ENCODE data around the gene ZNF580. TPM values are rescaled to one million over a fixed set of nuclear protein-coding genes. Genes with fewer than 3 reads are reported as not detected.
A peak's percentile ranks its signal among the peaks of the same experiment; 100 is the strongest.

Gene ZNF580, protein sequence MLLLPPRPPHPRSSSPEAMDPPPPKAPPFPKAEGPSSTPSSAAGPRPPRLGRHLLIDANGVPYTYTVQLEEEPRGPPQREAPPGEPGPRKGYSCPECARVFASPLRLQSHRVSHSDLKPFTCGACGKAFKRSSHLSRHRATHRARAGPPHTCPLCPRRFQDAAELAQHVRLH
- total RNA-seq, result 10 to 100 TPM; 35.7 to 39.5 TPM

DNA sequence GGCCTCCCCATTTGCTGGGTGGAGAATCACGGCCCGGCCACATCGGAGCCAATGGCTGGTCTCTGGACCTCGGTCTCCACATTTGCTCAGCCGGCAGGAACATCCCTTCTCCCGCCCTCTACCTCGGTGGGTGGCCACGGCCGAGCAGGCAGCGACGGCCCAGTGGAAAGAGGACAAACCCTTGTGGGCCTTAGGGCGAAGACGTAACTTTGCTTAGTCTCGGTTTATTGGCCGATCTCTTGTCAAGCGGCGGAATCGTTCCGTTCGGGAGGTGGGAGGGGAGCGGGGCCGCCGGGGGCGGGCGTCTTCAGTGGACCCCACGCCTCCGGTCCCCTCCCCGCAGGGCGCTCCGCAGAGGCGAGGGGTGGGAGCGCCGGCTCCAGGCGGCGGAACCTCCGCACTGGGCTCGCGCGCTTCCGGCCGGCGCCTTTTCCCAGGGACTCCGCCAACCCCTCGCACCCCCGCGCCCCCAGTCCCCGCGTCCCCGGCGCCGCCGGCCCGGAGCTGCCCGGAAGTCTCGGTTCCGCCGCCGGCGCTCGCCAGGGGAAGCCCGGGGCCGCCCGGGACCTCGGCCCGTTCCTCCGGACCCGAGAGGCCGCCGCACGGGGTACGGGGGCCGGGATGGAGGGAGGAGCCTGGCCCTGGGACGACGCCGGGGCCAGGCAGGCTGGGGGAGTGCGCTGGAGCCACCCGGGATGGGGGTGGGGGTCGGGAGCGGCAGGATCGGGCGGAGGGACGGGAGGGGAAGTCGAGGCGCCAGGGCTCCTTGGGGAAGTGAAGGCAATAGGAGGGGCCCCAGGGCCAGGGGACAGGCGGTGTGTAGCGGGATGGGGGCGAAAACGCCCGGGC, at the start of gene ZNF580:
Gene ZNF580, plus strand, starts transcription at position 426 of the 849 bp plus-strand sequence. CDS start 1,507 bp downstream, outside the sequence.
- ATAC-seq, result peak; percentile 76
- peak within 1 kb of the TSS; percentile 82 for H3K4me3 Mint-ChIP-seq
- H3K4me1 Mint-ChIP-seq (ENCODE audit: low read depth in 2 of 2), result peaks cover 53 to 62% of the 10 kb centered on the region in 2 donors
- H3K36me3 Mint-ChIP-seq, result peaks cover 7% of the 10 kb centered on the region
- no peaks in the 10 kb centered on the region for H3K9me3 Mint-ChIP-seq
- no peak for DNase-seq (ENCODE audit: low spot score)
- H3K27me3 Mint-ChIP-seq, result no peaks in the 10 kb centered on the region
- peak within 1 kb of the TSS; percentile 66 to 87 for H3K27ac Mint-ChIP-seq

DNA sequence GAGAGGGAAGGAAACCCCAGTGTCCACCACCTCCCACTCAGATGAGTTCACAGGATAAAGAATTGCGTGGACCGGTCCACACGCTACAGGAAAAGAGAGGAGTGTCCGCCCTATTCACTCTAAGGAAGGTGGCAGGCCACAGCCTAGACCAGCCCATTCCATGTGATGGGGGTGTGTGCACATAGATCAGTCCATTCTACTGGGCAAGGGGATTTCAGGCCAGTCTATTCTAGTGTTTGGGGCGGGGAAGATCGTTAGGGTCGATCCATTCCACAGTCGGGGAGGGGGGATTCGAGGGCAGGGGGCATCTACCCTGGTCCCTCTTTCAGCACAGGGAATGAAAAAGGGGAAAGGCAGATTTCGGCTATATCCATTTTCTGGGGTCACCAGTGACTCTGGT, 49.2 kb upstream of the ZNF580 start:
- Mint-ChIP-seq H3K27me3 (peaks cover 0 to 6% of the 10 kb centered on the region in 2 donors), H3K4me1 (ENCODE audit: low read depth in 2 of 2) (peaks cover 0 to 3% of the 10 kb centered on the region in 2 donors), H3K4me3 (no peak overlapping the region), H3K27ac (no peak overlapping the region), H3K36me3 (peaks cover 13% of the 10 kb centered on the region), H3K9me3 (peaks cover 3% of the 10 kb centered on the region)
- DNase-seq (ENCODE audit: low spot score), result no peak
- ATAC-seq, result no peak

DNA sequence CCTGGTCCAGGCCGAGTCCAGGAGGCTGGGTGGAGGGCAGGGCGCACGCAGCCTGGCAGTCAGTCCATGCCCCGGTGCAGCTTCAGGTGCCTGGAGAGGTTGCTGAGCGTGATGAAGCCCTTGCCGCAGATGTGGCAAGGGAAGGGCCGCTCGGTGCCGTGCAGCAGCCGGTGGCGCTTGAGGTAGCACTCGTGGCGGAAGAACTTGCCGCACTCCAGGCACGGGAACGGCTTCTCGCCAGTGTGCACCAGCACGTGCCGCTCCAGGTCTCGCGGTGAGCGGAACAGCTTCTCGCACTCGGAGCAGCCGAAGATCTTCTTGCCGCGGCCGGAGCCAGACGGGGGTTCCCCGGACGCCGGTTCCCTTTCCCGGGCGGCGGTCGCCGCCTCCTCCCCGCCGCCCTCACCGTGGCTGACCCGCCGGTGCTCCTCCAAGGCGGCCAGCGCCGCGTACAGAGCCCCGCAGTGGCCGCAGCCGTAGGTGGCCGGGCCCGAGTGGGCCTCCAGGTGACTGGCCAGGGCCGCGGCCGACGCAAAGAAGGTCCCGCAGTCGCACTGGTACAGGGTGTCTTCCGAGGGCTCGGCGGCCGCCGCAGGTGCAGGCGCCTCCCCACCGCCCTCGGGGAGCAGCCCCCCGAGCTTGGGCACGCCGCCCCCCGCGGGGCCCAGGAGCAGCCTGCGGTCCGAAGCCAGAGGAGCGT, 48.3 kb upstream of the ZNF580 start:
- H3K9me3 Mint-ChIP-seq, result peaks cover 3% of the 10 kb centered on the region
- DNase-seq (ENCODE audit: low spot score) (no peak), ATAC-seq (no peak)
- peaks cover 0 to 4% of the 10 kb centered on the region in 2 donors for H3K4me1 Mint-ChIP-seq (ENCODE audit: low read depth in 2 of 2)
- H3K27ac Mint-ChIP-seq, result no peak overlapping the region
- peaks cover 0 to 6% of the 10 kb centered on the region in 2 donors for H3K27me3 Mint-ChIP-seq
- H3K4me3 Mint-ChIP-seq, result no peak overlapping the region
- peaks cover 13% of the 10 kb centered on the region for H3K36me3 Mint-ChIP-seq

DNA sequence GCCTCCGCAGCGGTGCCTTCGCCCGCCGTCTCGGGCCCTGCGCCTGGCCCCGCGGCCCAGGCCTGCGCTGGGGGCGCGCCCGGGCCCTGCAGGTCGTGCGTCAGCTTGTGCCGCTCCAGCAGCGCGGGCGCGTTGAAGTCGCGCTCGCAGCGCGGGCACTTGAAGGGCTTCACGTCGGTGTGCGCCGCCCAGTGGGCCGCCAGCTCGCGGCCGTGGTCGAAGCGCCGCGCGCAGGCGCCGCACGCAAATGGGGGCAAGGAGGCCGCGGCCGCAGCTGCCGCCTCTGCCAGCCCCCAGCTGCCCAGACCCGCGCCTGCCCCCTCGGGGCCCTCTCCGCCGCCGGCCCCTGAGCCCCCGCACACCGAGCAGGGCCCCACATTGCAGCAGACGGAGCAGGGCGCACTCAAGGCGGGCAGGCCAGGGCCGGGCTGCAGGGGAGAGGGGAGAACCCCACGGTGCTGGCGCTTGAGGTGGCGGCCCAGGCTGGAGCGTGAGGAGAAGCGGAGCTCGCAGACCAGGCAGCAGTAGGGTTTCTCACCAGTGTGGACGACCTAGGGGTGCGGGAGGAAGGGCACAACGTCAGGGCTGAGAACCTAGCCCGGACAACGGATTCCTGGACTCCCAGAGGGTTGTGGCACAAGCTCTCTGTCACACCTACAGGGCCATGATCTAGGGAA, 47.6 kb upstream of the ZNF580 start:
- Mint-ChIP-seq H3K9me3 (peaks cover 3% of the 10 kb centered on the region), H3K27ac (no peak overlapping the region), H3K27me3 (peaks cover 0 to 6% of the 10 kb centered on the region in 2 donors), H3K4me3 (no peak overlapping the region), H3K4me1 (ENCODE audit: low read depth in 2 of 2) (peaks cover under 1 to 7% of the 10 kb centered on the region in 2 donors), H3K36me3 (peaks cover 13% of the 10 kb centered on the region)
- ATAC-seq, result no peak
- no peak for DNase-seq (ENCODE audit: low spot score)

DNA sequence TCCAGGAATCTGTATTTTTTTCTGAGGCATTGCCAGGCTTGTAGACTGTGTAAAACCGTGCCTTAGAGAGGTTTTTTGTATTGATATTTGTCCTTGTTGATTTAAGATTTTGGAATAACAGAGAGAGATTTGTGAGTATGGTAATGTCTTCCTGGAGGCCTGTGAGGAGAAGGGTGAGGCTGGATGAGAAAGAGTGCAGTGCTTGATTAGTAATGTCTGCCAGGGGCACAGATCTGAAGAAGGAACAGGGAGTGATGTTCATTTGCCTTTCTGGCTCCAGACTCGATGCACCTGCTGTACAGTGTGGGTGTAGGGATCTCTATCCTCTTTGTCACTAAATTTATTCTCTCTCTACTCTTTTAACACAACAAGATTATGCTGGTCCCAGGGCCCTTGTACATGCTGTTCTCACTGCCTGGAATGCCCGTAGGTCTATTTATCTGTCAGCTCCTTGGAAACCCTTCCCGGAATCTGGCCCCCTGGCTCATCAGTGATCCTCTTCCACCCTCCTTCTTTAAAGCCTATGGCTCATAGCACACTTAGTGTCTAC, 45.7 kb upstream of the ZNF580 start:
- H3K36me3 Mint-ChIP-seq, result peaks cover 13% of the 10 kb centered on the region
- ATAC-seq, result no peak
- H3K4me3 Mint-ChIP-seq, result no peak overlapping the region
- no peak for DNase-seq (ENCODE audit: low spot score)
- no peak overlapping the region for H3K27ac Mint-ChIP-seq
- peaks cover 9 to 14% of the 10 kb centered on the region in 2 donors for H3K4me1 Mint-ChIP-seq (ENCODE audit: low read depth in 2 of 2)
- H3K27me3 Mint-ChIP-seq, result peaks cover 0 to 2% of the 10 kb centered on the region in 2 donors
- H3K9me3 Mint-ChIP-seq, result peaks cover 7% of the 10 kb centered on the region

DNA sequence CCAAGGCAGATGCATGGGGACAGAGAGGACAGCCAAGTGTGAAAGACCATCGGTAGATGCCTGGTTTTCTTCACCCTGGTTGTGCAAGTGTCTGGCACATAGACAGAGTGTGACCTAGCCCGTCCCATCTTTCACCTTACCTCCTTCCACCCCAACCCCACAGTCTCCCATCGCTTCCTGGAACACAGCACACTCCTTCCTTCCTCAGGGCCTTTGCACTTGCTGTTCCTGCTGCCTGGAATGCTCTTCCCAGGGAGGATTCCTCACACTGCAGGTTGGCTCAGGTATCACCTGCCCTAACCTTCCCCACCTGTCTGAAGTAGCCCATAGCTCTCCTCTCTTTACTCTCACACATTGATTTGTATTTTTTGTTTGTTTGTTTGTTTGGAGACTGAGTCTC, 44.5 kb upstream of the ZNF580 start:
- H3K9me3 Mint-ChIP-seq, result peaks cover 7% of the 10 kb centered on the region
- no peaks in the 10 kb centered on the region for H3K27me3 Mint-ChIP-seq
- no peak overlapping the region for H3K27ac Mint-ChIP-seq
- no peak for DNase-seq (ENCODE audit: low spot score)
- peaks cover 15 to 18% of the 10 kb centered on the region in 2 donors for H3K4me1 Mint-ChIP-seq (ENCODE audit: low read depth in 2 of 2)
- ATAC-seq, result no peak
- no peak overlapping the region for H3K4me3 Mint-ChIP-seq
- peaks cover 13% of the 10 kb centered on the region for H3K36me3 Mint-ChIP-seq

DNA sequence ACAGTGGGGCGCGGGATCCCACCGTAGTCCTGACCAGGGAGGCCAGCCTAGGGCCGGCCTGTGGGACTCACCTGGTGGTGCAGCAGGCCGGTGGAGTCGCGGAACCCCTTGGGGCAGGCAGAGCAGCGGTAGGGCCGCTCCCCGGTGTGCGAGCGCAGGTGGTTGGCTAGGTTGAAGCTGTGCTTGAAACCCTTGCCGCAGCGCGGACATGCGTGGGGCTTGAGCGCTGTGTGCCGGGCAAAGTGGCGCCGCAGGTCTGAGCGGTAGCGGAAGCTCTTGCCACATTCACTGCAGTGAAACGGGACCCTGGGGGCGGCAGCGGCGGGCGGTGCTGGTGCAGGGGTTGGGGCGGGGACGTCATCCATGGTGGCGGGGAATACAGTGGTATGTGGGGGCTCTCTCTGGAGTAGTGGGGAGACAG, 43.3 kb upstream of the ZNF580 start:
- Mint-ChIP-seq H3K27me3 (no peaks in the 10 kb centered on the region), H3K27ac (no peak overlapping the region), H3K4me1 (ENCODE audit: low read depth in 2 of 2) (peaks cover 16 to 24% of the 10 kb centered on the region in 2 donors), H3K36me3 (peaks cover 13% of the 10 kb centered on the region), H3K4me3 (no peak overlapping the region), H3K9me3 (peaks cover 7% of the 10 kb centered on the region)
- ATAC-seq (no peak), DNase-seq (ENCODE audit: low spot score) (no peak)

DNA sequence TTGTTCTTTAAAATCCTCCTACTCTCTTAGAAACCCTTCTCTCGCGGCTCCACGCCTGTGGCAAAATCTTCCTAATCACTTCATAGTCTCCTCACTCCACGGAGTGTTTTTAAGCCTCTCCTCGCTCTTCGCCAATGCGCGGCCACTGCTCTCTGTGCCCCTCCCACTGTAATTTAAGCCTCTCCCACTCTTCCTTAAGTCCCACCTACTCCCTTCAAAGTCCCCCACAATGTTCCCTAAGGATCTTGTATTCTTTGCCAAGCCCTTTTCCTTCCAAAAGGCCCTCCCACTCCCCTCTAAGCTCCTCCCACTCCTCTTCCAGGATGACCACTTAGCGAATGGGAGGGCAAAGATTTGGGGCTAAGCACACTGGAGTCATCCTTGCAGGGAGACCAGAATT, 42.8 kb upstream of the ZNF580 start:
- Mint-ChIP-seq H3K27me3 (no peaks in the 10 kb centered on the region), H3K4me3 (no peak overlapping the region), H3K9me3 (peaks cover 7% of the 10 kb centered on the region), H3K36me3 (peaks cover 13% of the 10 kb centered on the region), H3K4me1 (ENCODE audit: low read depth in 2 of 2) (peaks cover 16 to 24% of the 10 kb centered on the region in 2 donors), H3K27ac (peak overlapping the region; percentile 97 to 98)
- ATAC-seq (no peak), DNase-seq (ENCODE audit: low spot score) (no peak)

DNA sequence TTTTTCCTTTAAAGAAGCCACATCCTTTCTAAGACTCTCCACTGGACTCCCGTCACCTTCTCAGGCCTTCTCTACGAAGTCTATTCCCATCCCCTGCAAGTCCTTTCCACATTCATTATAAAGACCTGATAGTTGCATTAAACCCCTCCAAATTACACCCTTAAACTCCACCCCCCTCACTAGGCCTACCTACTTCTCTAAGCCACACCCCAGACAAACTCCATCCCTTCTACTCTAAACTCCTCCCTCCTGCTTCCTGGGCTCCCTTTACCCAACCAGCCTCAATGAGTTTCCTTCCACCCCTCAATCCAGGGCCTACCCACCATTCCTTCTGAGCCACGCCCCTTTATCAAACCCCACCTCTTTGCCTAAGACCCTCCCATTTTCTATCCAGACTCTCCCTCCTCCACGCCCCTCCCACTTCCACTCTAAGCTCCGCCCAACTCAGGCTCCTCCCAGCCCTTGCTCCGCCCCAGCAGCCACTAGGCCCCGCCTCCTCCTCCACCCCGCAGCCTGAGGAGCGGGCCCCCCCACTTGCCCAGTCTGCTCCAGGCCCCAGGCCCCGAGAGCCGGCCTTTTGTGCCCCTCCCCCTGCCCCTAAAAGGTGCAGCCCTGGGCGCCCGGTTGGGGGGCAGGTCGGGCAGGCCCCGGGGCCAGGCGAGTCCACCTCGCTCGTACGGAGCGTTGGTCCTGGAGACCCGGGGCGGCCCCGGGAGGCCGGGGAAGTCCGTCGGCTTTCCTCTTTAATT, 41.9 kb upstream of the ZNF580 start:
- Mint-ChIP-seq H3K27me3 (no peaks in the 10 kb centered on the region), H3K9me3 (peaks cover 7% of the 10 kb centered on the region), H3K4me3 (peak overlapping the region; percentile 98), H3K27ac (peak overlapping the region; percentile 97 to 98), H3K36me3 (peaks cover 13% of the 10 kb centered on the region), H3K4me1 (ENCODE audit: low read depth in 2 of 2) (peaks cover 23 to 30% of the 10 kb centered on the region in 2 donors)
- ATAC-seq, result peak; percentile 87 to 91
- peak; percentile 96 for DNase-seq (ENCODE audit: low spot score)

DNA sequence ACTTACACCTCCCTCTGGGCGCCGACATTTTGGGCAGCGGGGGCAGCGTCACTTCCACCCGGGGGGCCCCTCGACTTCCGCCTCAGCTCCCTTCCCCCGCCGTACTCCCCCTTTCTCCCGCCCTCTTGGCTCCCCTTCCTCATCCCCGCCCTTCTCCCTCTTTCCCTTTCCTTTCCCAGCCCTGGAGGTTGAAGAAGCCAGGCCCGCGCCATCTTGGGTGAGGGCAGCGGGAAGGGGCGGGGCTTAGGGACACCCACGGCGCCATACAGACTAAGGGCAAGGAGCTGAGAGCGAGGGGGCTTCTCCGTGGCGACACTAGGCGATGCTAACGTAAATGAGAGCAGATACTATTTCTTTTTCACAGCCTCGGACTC, 41.3 kb upstream of the ZNF580 start, which contains the start of gene FIZ1:
Gene FIZ1, minus strand, starts transcription at position 50 of the 374 bp plus-strand sequence. CDS start 1,652 bp downstream, outside the sequence.
- ATAC-seq, result peak; percentile 82 to 87
- peak within 1 kb of the TSS; percentile 97 to 98 for H3K27ac Mint-ChIP-seq
- H3K36me3 Mint-ChIP-seq, result peaks cover 13% of the 10 kb centered on the region
- peaks cover 26 to 32% of the 10 kb centered on the region in 2 donors for H3K4me1 Mint-ChIP-seq (ENCODE audit: low read depth in 2 of 2)
- peak within 1 kb of the TSS; percentile 98 for H3K4me3 Mint-ChIP-seq
- H3K27me3 Mint-ChIP-seq, result no peaks in the 10 kb centered on the region
- DNase-seq (ENCODE audit: low spot score), result peak; percentile 96
- peaks cover 7% of the 10 kb centered on the region for H3K9me3 Mint-ChIP-seq

DNA sequence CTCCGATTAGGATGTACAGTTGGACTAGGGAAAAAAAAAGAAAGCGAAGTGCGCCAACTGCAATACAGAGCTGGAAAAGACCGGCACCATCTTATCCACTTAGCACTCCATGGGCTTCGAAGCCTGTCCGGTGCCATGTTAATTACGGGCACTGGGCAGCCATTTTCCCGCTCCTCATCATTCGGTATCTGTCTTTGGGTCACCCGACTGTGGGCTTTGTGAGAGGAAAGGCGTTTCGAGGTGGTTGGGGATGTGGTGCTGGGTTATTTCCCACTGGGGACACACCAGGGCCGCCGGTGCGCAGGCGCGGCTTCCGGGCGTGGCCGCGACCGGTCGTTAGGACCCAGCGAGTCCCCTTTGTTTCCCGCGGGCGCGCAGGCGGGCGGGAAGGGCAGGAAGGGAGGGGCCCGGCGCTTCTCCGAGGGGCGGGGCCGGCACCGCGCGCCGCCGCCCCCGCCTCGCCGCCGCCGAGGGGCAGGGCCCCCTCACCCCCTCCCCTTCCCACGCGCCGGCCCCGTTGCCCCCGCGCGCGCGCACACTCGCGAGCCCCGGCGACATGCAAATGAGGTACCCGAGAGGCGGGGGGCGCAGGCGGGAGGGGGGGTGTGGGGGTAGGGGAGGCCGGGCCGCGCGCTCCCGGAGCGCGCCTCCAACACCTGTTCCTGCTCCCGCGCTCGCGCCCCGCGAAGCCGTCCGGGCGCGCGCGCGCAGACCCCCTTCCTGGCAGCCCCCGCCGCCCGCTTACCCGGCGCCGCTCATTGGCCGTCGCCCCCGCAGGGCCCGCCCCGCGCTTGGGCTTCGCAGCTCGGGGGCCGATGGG, 40.8 kb upstream of the ZNF580 start, which contains the start of gene ZNF524:
Gene ZNF524, plus strand, starts transcription at position 447 of the 820 bp plus-strand sequence. CDS start 1,825 bp downstream, outside the sequence.
- no peaks in the 10 kb centered on the region for H3K27me3 Mint-ChIP-seq
- peak; percentile 69 to 75 for ATAC-seq
- peak; percentile 93 for DNase-seq (ENCODE audit: low spot score)
- H3K27ac Mint-ChIP-seq, result peak within 1 kb of the TSS; percentile 97 to 98
- peaks cover 31 to 36% of the 10 kb centered on the region in 2 donors for H3K4me1 Mint-ChIP-seq (ENCODE audit: low read depth in 2 of 2)
- peaks cover 4% of the 10 kb centered on the region for H3K9me3 Mint-ChIP-seq
- H3K4me3 Mint-ChIP-seq, result peak within 1 kb of the TSS; percentile 98
- peaks cover 9% of the 10 kb centered on the region for H3K36me3 Mint-ChIP-seq

DNA sequence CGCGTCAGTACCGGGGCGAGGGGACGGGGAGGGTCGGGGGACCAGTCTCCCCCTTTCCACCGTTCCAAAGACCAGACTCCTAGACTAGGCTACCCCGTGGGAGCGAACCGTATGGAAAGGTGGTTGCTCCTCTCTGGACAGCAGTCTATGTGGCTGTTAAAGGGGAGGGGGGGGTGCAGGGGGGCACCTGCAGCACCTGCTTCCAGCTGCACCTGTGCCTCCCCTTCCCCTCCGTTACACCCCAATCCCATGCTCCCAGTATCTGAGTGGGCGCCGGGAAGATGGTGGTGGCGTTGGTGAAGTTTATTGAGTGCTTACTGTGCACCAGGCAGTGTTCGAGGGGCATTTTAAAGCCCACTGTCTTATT, 40.2 kb upstream of the ZNF580 start:
- no peak for ATAC-seq
- Mint-ChIP-seq H3K9me3 (peaks cover 4% of the 10 kb centered on the region), H3K4me3 (peak overlapping the region; percentile 93), H3K4me1 (ENCODE audit: low read depth in 2 of 2) (peaks cover 31 to 36% of the 10 kb centered on the region in 2 donors), H3K27me3 (no peaks in the 10 kb centered on the region), H3K36me3 (peaks cover 3% of the 10 kb centered on the region), H3K27ac (peak overlapping the region; percentile 82 to 90)
- no peak for DNase-seq (ENCODE audit: low spot score)

Data from natural killer cell treated with Interleukin-12 subunit alpha and Interleukin-12 subunit beta and Interleukin-15 and Interleukin-18, amount 100 ng/mL, for 72 hours (primary cell).